Astrocyte (in vitro differentiated cells and primary cell): Measurements from ENCODE around the gene BDP1.

Experiments used
- CTCF ChIP-seq: IDR thresholded peaks from 2 replicates; pipeline ENCODE4 v1.5.1; 2011; ENCODE audit warnings: low read depth, mild to moderate bottlenecking, inconsistent platforms, low read length, moderate library complexity; ENCODE audit not compliant: insufficient read depth
- EZH2 ChIP-seq: IDR thresholded peaks from 2 replicates; pipeline ENCODE4 v1.6.1; 2012; ENCODE audit warnings: mild to moderate bottlenecking, low read length, inconsistent platforms; ENCODE audit not compliant: insufficient read depth

GRCh38 chr5:71503536-71503935 lies 48.1 kb downstream of the BDP1 start:
- TF ChIP-seq CTCF (no peak), EZH2 (no peak)
